DND-41 (cell line): ENCODE results near the gene OSBPL9.

Experiments
- CTCF ChIP-seq: IDR thresholded peaks from 2 replicates; pipeline ENCODE4 v1.5.1; 2012; ENCODE audit warnings: borderline replicate concordance, low read length, moderate library complexity, mild to moderate bottlenecking; ENCODE audit not compliant: poor library complexity, severe bottlenecking; ENCODE audit errors: extremely low read depth
- EZH2 ChIP-seq: IDR thresholded peaks from 3 replicates; pipeline ENCODE4 v1.6.1; 2012; ENCODE audit warnings: borderline replicate concordance, low read depth, mild to moderate bottlenecking, moderate library complexity, low read length, inconsistent platforms; ENCODE audit not compliant: severe bottlenecking

- TF ChIP-seq CTCF, result no peak
- TF ChIP-seq EZH2, result no peak
Observed at GRCh38 chr1:51618715-51619114, 1.8 kb downstream of the OSBPL9 start.
